Naive B cell (primary cell): ENCODE measurements around the gene KRTAP10-2. TPM values are rescaled to one million over a fixed set of nuclear protein-coding genes. Genes with fewer than 3 reads are reported as not detected.
"Not testable (repeated sequence)": the region's sequence is repeated elsewhere in the genome, so short reads cannot be mapped to it uniquely, and the experiment has no call there.

Source experiments
- ATAC-seq, 2 donors: fragments of 150-1000 bp; cut with Tn5 transposase; 2 replicates each; pipeline ENCODE4 v1.10.0; 2021; ENCODE audit warnings: low read depth in 2 of 2, mild to moderate bottlenecking in 2 of 2, moderate library complexity in 2 of 2
- DNase-seq: peaks from one replicate; pipeline ENCODE4 v3.0.0; 2022
- H3K27ac Mint-ChIP-seq, 6 donors: one replicate each; pipeline ENCODE4 v1.8.0; 2020 to 2022; ENCODE audit warnings: mild to moderate bottlenecking in 6 of 6, mixed read lengths in 6 of 6, moderate library complexity in 5 of 6, inconsistent platforms in 2 of 6
- H3K27me3 Mint-ChIP-seq, 3 donors: one replicate each; pipeline ENCODE4 v1.8.0; 2021 to 2022; ENCODE audit warnings: mixed read lengths in 3 of 3, mild to moderate bottlenecking in 1 of 3
- H3K36me3 Mint-ChIP-seq, 2 donors: one replicate each; pipeline ENCODE4 v1.8.0; 2020 to 2022; ENCODE audit warnings: mixed read lengths in 2 of 2, inconsistent platforms in 1 of 2, mild to moderate bottlenecking in 1 of 2
- H3K4me1 Mint-ChIP-seq, 3 donors: one replicate each; pipeline ENCODE4 v1.8.0; 2020 to 2022; ENCODE audit warnings: mixed read lengths in 3 of 3, inconsistent platforms in 1 of 3, mild to moderate bottlenecking in 1 of 3, moderate library complexity in 1 of 3
- H3K4me3 Mint-ChIP-seq, 8 donors: one replicate each; pipeline ENCODE4 v1.8.0; 2020 to 2022; ENCODE audit warnings: mild to moderate bottlenecking in 8 of 8, mixed read lengths in 8 of 8, moderate library complexity in 8 of 8, inconsistent platforms in 2 of 8
- H3K9me3 Mint-ChIP-seq, 7 donors: one replicate each; pipeline ENCODE4 v1.8.0; 2020 to 2022; ENCODE audit warnings: mixed read lengths in 7 of 7, mild to moderate bottlenecking in 5 of 7, inconsistent platforms in 2 of 7, moderate library complexity in 1 of 7
- polyA plus RNA-seq, 6 donors: library from polyadenylated mRNA; unstranded; fragments of 300-500 nt; fragmentation: Illumina TruSeq; gene quantifications; one replicate each; pipeline ENCODE4 v1.2.3, GENCODE V29; 2021; ENCODE audit warnings: low read depth in 6 of 6

KRTAP10-2 gene
- polyA plus RNA-seq, 6 donors from 2014 or later = not detected

- not testable (repeated sequence) for DNase-seq, ATAC-seq, H3K27ac Mint-ChIP-seq, H3K36me3 Mint-ChIP-seq, H3K4me1 Mint-ChIP-seq, H3K4me3 Mint-ChIP-seq, H3K9me3 Mint-ChIP-seq
- peaks cover 12 to 46% (median 34%) of the 10 kb centered on the region in 3 donors for H3K27me3 Mint-ChIP-seq
These were observed 40.5 kb upstream of the KRTAP10-2 start for GRCh38 chr21:44591801-44592130.

- not testable (repeated sequence) for H3K36me3 Mint-ChIP-seq, ATAC-seq, H3K27ac Mint-ChIP-seq, DNase-seq, H3K4me1 Mint-ChIP-seq, H3K4me3 Mint-ChIP-seq, H3K9me3 Mint-ChIP-seq
- H3K27me3 Mint-ChIP-seq = peaks cover 17 to 52% (median 40%) of the 10 kb centered on the region in 3 donors
These were observed 39.8 kb upstream of the KRTAP10-2 start for GRCh38 chr21:44590897-44591800.

- H3K4me1 Mint-ChIP-seq = no peaks in the 10 kb centered on the region
- H3K36me3 Mint-ChIP-seq = peaks cover 0 to 7% of the 10 kb centered on the region in 2 donors
- peaks cover 25 to 60% (median 48%) of the 10 kb centered on the region in 3 donors for H3K27me3 Mint-ChIP-seq
- ATAC-seq (no peak), DNase-seq (no peak)
- no peak overlapping the region for H3K4me3 Mint-ChIP-seq
- H3K27ac Mint-ChIP-seq = no peak overlapping the region
- H3K9me3 Mint-ChIP-seq = peaks cover 0 to 5% (median 2%) of the 10 kb centered on the region in 7 donors
These were observed 39.0 kb upstream of the KRTAP10-2 start for GRCh38 chr21:44590311-44590721.

DNA sequence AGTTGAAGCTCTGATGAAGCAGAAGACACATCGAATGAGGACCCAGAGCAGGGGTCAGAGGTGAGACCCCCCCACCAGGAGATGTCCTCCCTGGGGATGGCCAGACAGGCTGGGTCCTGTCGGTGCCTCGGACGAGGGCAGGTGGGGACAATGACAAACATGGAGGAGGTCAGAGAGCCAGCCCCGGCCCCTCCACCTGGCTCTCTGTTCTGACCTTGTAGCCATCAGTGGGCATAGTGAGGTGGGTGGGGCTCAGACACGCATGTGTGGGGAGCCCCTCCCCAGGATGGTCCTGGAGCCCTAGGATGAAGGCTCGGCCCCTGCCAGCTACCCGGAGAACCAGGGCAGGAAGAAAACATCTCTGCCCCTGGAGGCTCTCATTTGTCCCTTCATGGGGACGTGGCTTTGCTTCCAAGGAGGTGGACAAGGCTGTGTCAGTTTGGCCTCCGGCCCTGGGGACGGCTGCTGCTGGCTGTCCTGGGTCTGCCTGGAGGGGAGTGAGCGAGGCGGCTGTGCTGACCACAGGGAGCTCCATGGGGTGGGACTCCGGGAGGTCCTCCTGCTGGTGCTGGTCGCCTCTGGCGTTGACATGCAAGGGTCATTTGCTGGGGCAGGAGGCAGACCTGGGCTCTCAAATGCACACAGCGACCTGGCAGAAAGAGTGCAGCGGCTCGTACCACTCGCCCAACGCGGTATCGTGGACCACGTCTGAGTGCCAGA, 38.4 kb upstream of the KRTAP10-2 start:
- no peak overlapping the region for H3K4me3 Mint-ChIP-seq
- peaks cover 28 to 64% (median 54%) of the 10 kb centered on the region in 3 donors for H3K27me3 Mint-ChIP-seq
- ATAC-seq (no peak), DNase-seq (no peak)
- H3K36me3 Mint-ChIP-seq = peaks cover 0 to 10% of the 10 kb centered on the region in 2 donors
- H3K4me1 Mint-ChIP-seq = no peaks in the 10 kb centered on the region
- H3K9me3 Mint-ChIP-seq = peaks cover 0 to 7% (median 2%) of the 10 kb centered on the region in 7 donors
- no peak overlapping the region for H3K27ac Mint-ChIP-seq

GRCh38 chr21:44589094-44589493, 37.8 kb upstream of the KRTAP10-2 start:
- ATAC-seq (no peak), DNase-seq (no peak)
- Mint-ChIP-seq H3K4me3 (no peak overlapping the region), H3K27ac (no peak overlapping the region), H3K4me1 (no peaks in the 10 kb centered on the region), H3K27me3 (peaks cover 33 to 71% (median 60%) of the 10 kb centered on the region in 3 donors), H3K9me3 (peaks cover 0 to 7% (median 4%) of the 10 kb centered on the region in 7 donors), H3K36me3 (peaks cover 0 to 10% of the 10 kb centered on the region in 2 donors)

DNA sequence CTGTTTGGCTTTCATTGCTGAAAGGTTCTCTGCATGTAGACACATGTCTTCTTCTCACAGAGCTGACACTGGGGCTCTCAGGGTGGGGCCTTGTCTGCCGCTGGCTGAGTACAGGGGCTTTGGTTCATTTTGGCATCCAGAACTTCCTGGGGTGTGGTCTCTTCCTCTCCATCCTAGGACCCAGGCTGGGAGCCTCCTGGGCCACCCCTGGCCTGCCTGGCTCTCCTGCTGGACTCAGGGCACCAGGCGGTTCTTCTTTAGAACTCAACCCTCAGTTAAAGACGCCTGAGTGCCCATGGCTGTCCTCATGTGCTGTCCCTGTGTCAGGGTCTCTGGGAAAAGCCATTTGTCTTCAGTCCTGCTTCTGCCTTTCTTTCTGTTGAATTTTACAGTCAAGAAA, 34.6 kb upstream of the KRTAP10-2 start:
- no peak overlapping the region for H3K4me3 Mint-ChIP-seq
- H3K27me3 Mint-ChIP-seq = peaks cover 34 to 66% (median 64%) of the 10 kb centered on the region in 3 donors
- ATAC-seq = no peak
- H3K9me3 Mint-ChIP-seq = peaks cover 11 to 32% (median 25%) of the 10 kb centered on the region in 7 donors
- H3K4me1 Mint-ChIP-seq = no peaks in the 10 kb centered on the region
- no peak overlapping the region for H3K27ac Mint-ChIP-seq
- peaks cover 9 to 34% of the 10 kb centered on the region in 2 donors for H3K36me3 Mint-ChIP-seq
- no peak for DNase-seq

GRCh38 chr21:44583800-44584147, 32.5 kb upstream of the KRTAP10-2 start:
- no peak for DNase-seq
- Mint-ChIP-seq H3K4me1 (no peaks in the 10 kb centered on the region), H3K27ac (no peak overlapping the region), H3K4me3 (no peak overlapping the region), H3K36me3 (peaks cover 14 to 55% of the 10 kb centered on the region in 2 donors), H3K9me3 (peaks cover 22 to 43% (median 36%) of the 10 kb centered on the region in 7 donors), H3K27me3 (peaks cover 31 to 69% (median 66%) of the 10 kb centered on the region in 3 donors)
- ATAC-seq = no peak

DNA sequence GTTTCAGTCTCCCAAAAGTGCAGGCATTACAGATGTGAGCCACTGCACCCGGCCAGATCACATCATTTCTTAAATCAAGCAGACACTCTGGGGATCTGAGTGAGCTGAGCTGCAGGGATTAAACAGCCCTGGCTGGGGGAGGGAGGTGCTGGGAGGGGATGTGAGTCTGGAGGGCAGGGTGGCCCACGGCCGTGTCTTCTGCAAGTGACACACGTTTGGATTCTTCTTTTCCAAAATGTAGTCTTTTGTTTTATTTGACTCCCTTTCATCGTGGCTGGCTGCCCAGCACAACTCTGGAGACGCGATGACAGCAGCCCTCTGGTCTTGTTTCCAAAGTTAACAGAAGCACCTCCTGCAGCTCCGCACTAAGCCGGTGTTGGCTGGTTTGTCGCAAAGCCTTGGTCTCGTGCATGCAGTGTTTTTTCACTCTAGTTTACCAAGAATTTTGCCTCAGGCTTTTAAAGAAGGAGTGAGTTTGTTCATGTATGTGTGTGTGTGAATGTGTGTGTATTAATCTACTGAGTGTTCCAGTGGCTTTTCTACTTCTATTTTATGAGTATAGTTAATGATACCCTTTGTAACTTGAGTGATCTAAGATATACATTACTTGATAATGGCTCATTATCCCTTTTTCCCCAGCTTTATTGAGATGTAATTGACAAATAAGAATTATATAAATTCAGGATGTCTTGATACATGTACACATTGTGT, 31.9 kb upstream of the KRTAP10-2 start:
- DNase-seq (no peak), ATAC-seq (no peak)
- H3K27ac Mint-ChIP-seq = peak overlapping the region in 1 of 6 donors; percentile 35
- no peak overlapping the region for H3K4me3 Mint-ChIP-seq
- H3K4me1 Mint-ChIP-seq = no peaks in the 10 kb centered on the region
- peaks cover 22 to 46% (median 37%) of the 10 kb centered on the region in 7 donors for H3K9me3 Mint-ChIP-seq
- H3K36me3 Mint-ChIP-seq = peaks cover 15 to 56% of the 10 kb centered on the region in 2 donors
- peaks cover 31 to 69% (median 69%) of the 10 kb centered on the region in 3 donors for H3K27me3 Mint-ChIP-seq

DNA sequence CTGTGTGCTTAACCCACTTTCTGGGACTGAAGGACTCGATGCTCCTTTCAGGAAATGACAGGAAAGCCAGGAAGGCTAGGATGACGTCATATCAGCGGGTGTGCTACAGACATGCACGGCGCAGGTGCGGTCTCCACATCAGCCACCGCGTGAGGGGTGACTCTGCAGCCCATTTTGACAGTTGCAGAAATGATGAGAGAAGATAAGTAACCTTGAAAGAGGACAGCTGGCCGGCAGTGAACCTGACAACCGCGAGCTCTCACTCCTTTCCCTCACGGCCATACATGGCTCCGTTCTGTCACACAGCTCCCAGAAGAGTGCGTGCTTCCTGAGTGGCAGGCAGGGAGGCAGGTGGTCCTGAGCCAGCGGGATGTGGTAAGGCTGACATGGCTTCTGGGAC, 30.8 kb upstream of the KRTAP10-2 start:
- no peak overlapping the region for H3K4me3 Mint-ChIP-seq
- DNase-seq = no peak
- peaks cover 23 to 58% (median 48%) of the 10 kb centered on the region in 7 donors for H3K9me3 Mint-ChIP-seq
- H3K27ac Mint-ChIP-seq = no peak overlapping the region
- no peaks in the 10 kb centered on the region for H3K4me1 Mint-ChIP-seq
- no peak for ATAC-seq
- H3K27me3 Mint-ChIP-seq = peaks cover 25 to 64% (median 61%) of the 10 kb centered on the region in 3 donors
- peaks cover 20 to 68% of the 10 kb centered on the region in 2 donors for H3K36me3 Mint-ChIP-seq

DNA sequence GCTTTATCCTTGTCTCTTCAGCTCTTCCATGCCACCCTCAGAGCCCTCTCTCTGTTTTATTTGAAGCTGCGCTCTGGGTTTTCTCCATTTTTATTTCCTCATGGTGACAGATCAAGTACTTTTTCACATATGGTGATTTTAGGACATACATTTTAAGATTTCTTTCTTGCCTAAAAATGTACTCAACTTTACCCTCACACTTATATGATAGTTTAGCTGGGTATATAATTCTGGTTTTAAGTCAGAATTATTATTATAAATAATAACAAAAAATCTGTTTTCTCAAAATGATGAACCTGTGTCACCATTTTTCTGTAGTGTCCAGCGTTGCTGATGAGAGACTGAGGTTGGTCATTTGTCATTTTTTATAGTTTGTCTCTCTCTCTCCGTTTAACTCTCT, 29.9 kb upstream of the KRTAP10-2 start:
- no peaks in the 10 kb centered on the region for H3K4me1 Mint-ChIP-seq
- ATAC-seq (no peak), DNase-seq (no peak)
- no peak overlapping the region for H3K4me3 Mint-ChIP-seq
- peaks cover 17 to 56% (median 52%) of the 10 kb centered on the region in 3 donors for H3K27me3 Mint-ChIP-seq
- peaks cover 25 to 64% (median 54%) of the 10 kb centered on the region in 7 donors for H3K9me3 Mint-ChIP-seq
- H3K27ac Mint-ChIP-seq = no peak overlapping the region
- H3K36me3 Mint-ChIP-seq = peaks cover 20 to 74% of the 10 kb centered on the region in 2 donors

GRCh38 chr21:44580231-44580821, 29.0 kb upstream of the KRTAP10-2 start, which contains the start of gene KRTAP10-5:
Gene KRTAP10-5 (minus strand): TSS chr21:44580604. CDS start chr21:44580578, 26 bp downstream.
- ATAC-seq, H3K4me3 Mint-ChIP-seq, DNase-seq, H3K27ac Mint-ChIP-seq, H3K4me1 Mint-ChIP-seq: not testable (repeated sequence)
- Mint-ChIP-seq H3K27me3 (peaks cover 17 to 55% (median 52%) of the 10 kb centered on the region in 3 donors), H3K36me3 (peaks cover 25 to 68% of the 10 kb centered on the region in 2 donors), H3K9me3 (peaks cover 25 to 66% (median 57%) of the 10 kb centered on the region in 7 donors)

DNA sequence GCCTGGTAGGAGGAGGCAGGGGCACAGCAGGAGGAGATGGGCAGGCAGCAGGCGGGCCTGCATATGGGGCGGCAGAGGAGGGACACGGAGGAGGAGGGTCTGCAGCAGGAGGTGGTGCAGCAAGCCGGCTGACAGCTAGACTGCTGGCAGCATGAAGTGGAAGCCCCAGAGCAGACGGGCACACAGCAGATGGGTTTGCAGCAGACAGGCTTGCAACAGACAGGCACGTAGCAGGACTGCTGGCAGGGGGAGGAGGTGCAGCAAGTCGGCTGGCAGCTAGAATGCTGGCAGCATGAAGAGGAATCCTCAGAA, 28.5 kb upstream of the KRTAP10-2 start:
- DNase-seq (no peak), ATAC-seq (no peak)
- Mint-ChIP-seq H3K36me3 (peaks cover 25 to 65% of the 10 kb centered on the region in 2 donors), H3K4me3 (no peak overlapping the region), H3K27me3 (peaks cover 14 to 55% (median 53%) of the 10 kb centered on the region in 3 donors), H3K27ac (no peak overlapping the region), H3K4me1 (peaks cover 0 to 3% (median 2%) of the 10 kb centered on the region in 3 donors), H3K9me3 (peaks cover 24 to 64% (median 54%) of the 10 kb centered on the region in 7 donors)
